ENCODE results near the gene FZR1. TPM values are rescaled to one million over a fixed set of nuclear protein-coding genes. Genes with fewer than 3 reads are reported as not detected.

FZR1 gene
- total and polyA plus RNA-seq, 9 of the 15 experiments (the other 6 are each of a cell fraction or from before 2014, with no cell fraction given), result 0.18 to 48.0 (median 22.2) TPM

GRCh38 chr19:3557461-3558248 is 51.5 kb downstream of the FZR1 start, which contains the start of gene MFSD12 (continued):
- TF ChIP-seq TAF1 (IDR thresholded peaks at IDR 0.05; ENCODE audit: control insufficient read depth, extremely low read depth, insufficient read depth, low read length, severe bottlenecking), result peak; percentile 66
- no peak for TF ChIP-seq KLF10 (CRISPR knock-in tag; IDR thresholded peaks at IDR 0.05)
- TF ChIP-seq ELF2 (CRISPR knock-in tag; IDR thresholded peaks at IDR 0.05), result 0 out of 2 replicates have a peak, but pooled peaks have one; percentile 58
- TF ChIP-seq TOE1 (IDR thresholded peaks at IDR 0.05; ENCODE audit: borderline replicate concordance), result peak; percentile 97
- TF ChIP-seq TOE1 (CRISPR knock-in tag; IDR thresholded peaks at IDR 0.05; ENCODE audit: borderline replicate concordance, low read depth), result 0 out of 2 replicates have a peak, but pooled peaks have one; percentile 22
- no peak for TF ChIP-seq RFX1 (IDR thresholded peaks at IDR 0.05)
- peak; percentile 82 for TF ChIP-seq HNRNPLL (IDR thresholded peaks at IDR 0.05; ENCODE audit: low read depth, low read length, poor library complexity, severe bottlenecking)
- no peak for TF ChIP-seq ZNF766 (CRISPR knock-in tag; conservative IDR thresholded peaks at IDR 0.05)
- no peak for TF ChIP-seq TFAM (CRISPR knock-in tag; conservative IDR thresholded peaks at IDR 0.05)
- TF ChIP-seq PCBP1 (IDR thresholded peaks at IDR 0.05; ENCODE audit: low read depth, low read length, poor library complexity, severe bottlenecking), result peak; percentile 57
- TF ChIP-seq NRF1 (conservative IDR thresholded peaks at IDR 0.05 in 1 of 2, IDR thresholded peaks at IDR 0.05 in 1 of 2), result peak; percentile 69 to 74
- TF ChIP-seq ZNF324 (CRISPR knock-in tag; IDR thresholded peaks at IDR 0.05), result no peak
- TF ChIP-seq DACH1 (IDR thresholded peaks at IDR 0.05; ENCODE audit: partially characterized antibody), result peak; percentile 62
- TF ChIP-seq ZNF445 (CRISPR knock-in tag; IDR thresholded peaks at IDR 0.05; ENCODE audit: low read depth), result no peak
- TF ChIP-seq, protein P1, sequence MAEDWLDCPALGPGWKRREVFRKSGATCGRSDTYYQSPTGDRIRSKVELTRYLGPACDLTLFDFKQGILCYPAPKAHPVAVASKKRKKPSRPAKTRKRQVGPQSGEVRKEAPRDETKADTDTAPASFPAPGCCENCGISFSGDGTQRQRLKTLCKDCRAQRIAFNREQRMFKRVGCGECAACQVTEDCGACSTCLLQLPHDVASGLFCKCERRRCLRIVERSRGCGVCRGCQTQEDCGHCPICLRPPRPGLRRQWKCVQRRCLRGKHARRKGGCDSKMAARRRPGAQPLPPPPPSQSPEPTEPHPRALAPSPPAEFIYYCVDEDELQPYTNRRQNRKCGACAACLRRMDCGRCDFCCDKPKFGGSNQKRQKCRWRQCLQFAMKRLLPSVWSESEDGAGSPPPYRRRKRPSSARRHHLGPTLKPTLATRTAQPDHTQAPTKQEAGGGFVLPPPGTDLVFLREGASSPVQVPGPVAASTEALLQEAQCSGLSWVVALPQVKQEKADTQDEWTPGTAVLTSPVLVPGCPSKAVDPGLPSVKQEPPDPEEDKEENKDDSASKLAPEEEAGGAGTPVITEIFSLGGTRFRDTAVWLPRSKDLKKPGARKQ (CRISPR knock-in tag; IDR thresholded peaks at IDR 0.05), result no peak
- TF ChIP-seq ZNF639 (CRISPR knock-in tag; conservative IDR thresholded peaks at IDR 0.05 in 1 of 2, IDR thresholded peaks at IDR 0.05 in 1 of 2), result no peak
- peak; percentile 74 for TF ChIP-seq SAFB (IDR thresholded peaks at IDR 0.05; ENCODE audit: borderline replicate concordance, low read depth, low read length)
- TF ChIP-seq ZNF707 (CRISPR knock-in tag; conservative IDR thresholded peaks at IDR 0.05), result no peak
- TF ChIP-seq, protein P2, sequence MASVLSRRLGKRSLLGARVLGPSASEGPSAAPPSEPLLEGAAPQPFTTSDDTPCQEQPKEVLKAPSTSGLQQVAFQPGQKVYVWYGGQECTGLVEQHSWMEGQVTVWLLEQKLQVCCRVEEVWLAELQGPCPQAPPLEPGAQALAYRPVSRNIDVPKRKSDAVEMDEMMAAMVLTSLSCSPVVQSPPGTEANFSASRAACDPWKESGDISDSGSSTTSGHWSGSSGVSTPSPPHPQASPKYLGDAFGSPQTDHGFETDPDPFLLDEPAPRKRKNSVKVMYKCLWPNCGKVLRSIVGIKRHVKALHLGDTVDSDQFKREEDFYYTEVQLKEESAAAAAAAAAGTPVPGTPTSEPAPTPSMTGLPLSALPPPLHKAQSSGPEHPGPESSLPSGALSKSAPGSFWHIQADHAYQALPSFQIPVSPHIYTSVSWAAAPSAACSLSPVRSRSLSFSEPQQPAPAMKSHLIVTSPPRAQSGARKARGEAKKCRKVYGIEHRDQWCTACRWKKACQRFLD (CRISPR knock-in tag; IDR thresholded peaks at IDR 0.05), result no peak; the same call in 1 of the 2 replicates
- peak; percentile 44 for TF ChIP-seq TBP (optimal IDR thresholded peaks at IDR 0.05; ENCODE audit: low read depth, low read length)
- TF ChIP-seq RHOXF2B (CRISPR knock-in tag; conservative IDR thresholded peaks at IDR 0.05), result no peak
- TF ChIP-seq RBBP5 (IDR thresholded peaks at IDR 0.05; ENCODE audit: borderline replicate concordance, insufficient read depth, low read length, poor library complexity, severe bottlenecking), result peak; percentile 58
- no peak for TF ChIP-seq XRCC4 (IDR thresholded peaks at IDR 0.05; ENCODE audit: extremely low read depth, insufficient read depth, insufficient read length)
